NB4 (cell line): Measurements from ENCODE around the gene CD4.

Source experiments
- DNase-seq: peaks from one replicate; pipeline ENCODE4 v3.0.0; 2010; ENCODE audit warnings: low read depth
- H3K4me3 ChIP-seq: one replicate; pipeline ENCODE4 v1.5.1; 2011; ENCODE audit warnings: mild to moderate bottlenecking, low read depth, low read length, moderate library complexity
- CTCF ChIP-seq: IDR thresholded peaks from one replicate; pipeline ENCODE4 v1.5.1; 2012; ENCODE audit warnings: low read depth, low read length
- MAX ChIP-seq: IDR thresholded peaks from 2 replicates; pipeline ENCODE4 v1.6.1; 2011; ENCODE audit warnings: low read depth, low read length
- MYC ChIP-seq: IDR thresholded peaks from 2 replicates; pipeline ENCODE4 v1.6.1; 2011; ENCODE audit warnings: low read depth, low read length
- POLR2A ChIP-seq: IDR thresholded peaks from 2 replicates; pipeline ENCODE4 v1.6.1; 2011; ENCODE audit warnings: mild to moderate bottlenecking; ENCODE audit not compliant: insufficient read length; ENCODE audit errors: extremely low read depth

Gene CD4

GRCh38 chr12:6817098-6817497 lies 27.8 kb downstream of the CD4 start:
- no peak for TF ChIP-seq CTCF
- TF ChIP-seq POLR2A = no peak
- TF ChIP-seq MYC = no peak
- no peak for TF ChIP-seq MAX
- DNase-seq = no peak
- no peak overlapping the region for H3K4me3 ChIP-seq

- TF ChIP-seq POLR2A (no peak), CTCF (no peak), MAX (no peak)
- DNase-seq = no peak
- no peak overlapping the region for H3K4me3 ChIP-seq
Observed at GRCh38 chr12:6817662-6818157, 28.4 kb downstream of the CD4 start.

- DNase-seq = no peak
Observed at GRCh38 chr12:6818222-6818621, 28.9 kb downstream of the CD4 start.

GRCh38 chr12:6818645-6819044 lies 29.3 kb downstream of the CD4 start:
- DNase-seq = no peak
- TF ChIP-seq CTCF (no peak), POLR2A (no peak), MAX (no peak), MYC (no peak)
- no peak overlapping the region for H3K4me3 ChIP-seq

More at GRCh38 chr12:6818222-6818621, 28.9 kb downstream of the CD4 start:
- H3K4me3 ChIP-seq = no peak overlapping the region
- no peak for TF ChIP-seq POLR2A
- no peak for TF ChIP-seq CTCF
- TF ChIP-seq MAX = no peak
- no peak for TF ChIP-seq MYC

- H3K4me3 ChIP-seq = no peak overlapping the region
- TF ChIP-seq MAX = no peak
- TF ChIP-seq POLR2A = no peak
- DNase-seq = no peak
Observed at GRCh38 chr12:6819106-6820030, 30.0 kb downstream of the CD4 start.

- no peak for DNase-seq
- TF ChIP-seq MYC = no peak
- TF ChIP-seq CTCF = no peak
- TF ChIP-seq MAX = no peak
- TF ChIP-seq POLR2A = no peak
- no peak overlapping the region for H3K4me3 ChIP-seq
Observed at GRCh38 chr12:6820166-6820565, 30.8 kb downstream of the CD4 start.
